Measurements from ENCODE around the gene TMEM18.

The TMEM18 gene

GRCh38 chr2:637804-638203 is 39.4 kb downstream of the TMEM18 start:
- H2BK5ac ChIP-seq (ENCODE audit: low read length): no peak overlapping the region
- H3K56ac ChIP-seq (ENCODE audit: low read length): no peak overlapping the region
- H3K9ac ChIP-seq (ENCODE audit: low read length): no peak overlapping the region
- no peak overlapping the region for H3K23ac ChIP-seq (ENCODE audit: low read length)
- no peaks in the 10 kb centered on the region for H3K79me2 ChIP-seq (ENCODE audit: control insufficient read depth, insufficient read depth, low read length)
- no peak overlapping the region for H3K4ac ChIP-seq (ENCODE audit: low read depth, low read length)
- H3K27me3 ChIP-seq (ENCODE audit: insufficient read depth, low read length, poor library complexity): no peaks in the 10 kb centered on the region
- no peak overlapping the region for H3K27ac ChIP-seq (ENCODE audit: low read depth, low read length)
- DNase-seq: no peak
- H3K4me2 ChIP-seq (ENCODE audit: low read length): no peak overlapping the region
- no CpG with 5 or more reads among the region's 7 CpGs for WGBS (ENCODE audit: extremely low coverage, insufficient coverage, low lambda C conversion rate)
- no peaks in the 10 kb centered on the region for H3K79me1 ChIP-seq (ENCODE audit: low read length)
- H2AK5ac ChIP-seq (ENCODE audit: low read length): no peak overlapping the region
- no peak overlapping the region for H4K5ac ChIP-seq (ENCODE audit: low read length)
- H2BK120ac ChIP-seq (ENCODE audit: low read depth, low read length): no peak overlapping the region
- no peaks in the 10 kb centered on the region for H3K4me1 ChIP-seq (ENCODE audit: control insufficient read depth, low read depth, low read length)
- H3K36me3 ChIP-seq (ENCODE audit: control insufficient read depth, insufficient read depth, low read length): no peaks in the 10 kb centered on the region
- no peak overlapping the region for H3K4me3 ChIP-seq (ENCODE audit: low read length)
- no peak overlapping the region for H4K8ac ChIP-seq (ENCODE audit: low read depth, low read length)
- no peak overlapping the region for H3K18ac ChIP-seq (ENCODE audit: low read length)
- no peak overlapping the region for H2BK15ac ChIP-seq (replicated peaks; ENCODE audit: low read depth)

DNA sequence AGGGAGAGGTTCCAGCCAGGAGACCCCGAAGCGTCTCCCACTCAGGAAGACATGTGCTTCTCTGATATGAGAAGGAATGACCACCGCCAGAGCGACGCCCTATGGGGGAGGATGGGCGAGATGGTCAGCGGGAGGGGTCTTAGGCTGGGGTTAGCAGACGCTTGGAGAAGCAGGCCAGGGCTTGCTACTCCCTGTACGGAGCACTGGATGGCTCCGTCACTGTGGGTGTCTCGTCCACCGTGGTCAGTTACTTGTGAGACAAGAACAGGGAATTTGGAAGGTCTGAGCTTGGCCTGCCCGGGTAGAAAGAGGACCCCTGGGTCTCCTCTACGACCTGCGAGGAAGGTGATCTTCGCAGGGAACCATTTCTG is 39.8 kb downstream of the TMEM18 start:
- Histone ChIP-seq H3K4ac (ENCODE audit: low read depth, low read length) (no peak overlapping the region), H2AK5ac (ENCODE audit: low read length) (no peak overlapping the region), H3K4me1 (ENCODE audit: control insufficient read depth, low read depth, low read length) (no peaks in the 10 kb centered on the region), H3K18ac (ENCODE audit: low read length) (no peak overlapping the region), H2BK15ac (replicated peaks; ENCODE audit: low read depth) (no peak overlapping the region), H4K8ac (ENCODE audit: low read depth, low read length) (no peak overlapping the region), H3K4me2 (ENCODE audit: low read length) (no peak overlapping the region), H2BK5ac (ENCODE audit: low read length) (no peak overlapping the region), H3K27me3 (ENCODE audit: insufficient read depth, low read length, poor library complexity) (no peaks in the 10 kb centered on the region), H3K79me1 (ENCODE audit: low read length) (no peaks in the 10 kb centered on the region), H3K4me3 (ENCODE audit: low read length) (no peak overlapping the region), H3K9ac (ENCODE audit: low read length) (no peak overlapping the region), H3K56ac (ENCODE audit: low read length) (no peak overlapping the region), H3K79me2 (ENCODE audit: control insufficient read depth, insufficient read depth, low read length) (no peaks in the 10 kb centered on the region), H2BK120ac (ENCODE audit: low read depth, low read length) (no peak overlapping the region), H3K27ac (ENCODE audit: low read depth, low read length) (no peak overlapping the region), H4K5ac (ENCODE audit: low read length) (no peak overlapping the region), H3K36me3 (ENCODE audit: control insufficient read depth, insufficient read depth, low read length) (no peaks in the 10 kb centered on the region), H3K23ac (ENCODE audit: low read length) (no peak overlapping the region)
- no peak for DNase-seq
- no CpG with 5 or more reads among the region's 16 CpGs for WGBS (ENCODE audit: extremely low coverage, insufficient coverage, low lambda C conversion rate)

DNA sequence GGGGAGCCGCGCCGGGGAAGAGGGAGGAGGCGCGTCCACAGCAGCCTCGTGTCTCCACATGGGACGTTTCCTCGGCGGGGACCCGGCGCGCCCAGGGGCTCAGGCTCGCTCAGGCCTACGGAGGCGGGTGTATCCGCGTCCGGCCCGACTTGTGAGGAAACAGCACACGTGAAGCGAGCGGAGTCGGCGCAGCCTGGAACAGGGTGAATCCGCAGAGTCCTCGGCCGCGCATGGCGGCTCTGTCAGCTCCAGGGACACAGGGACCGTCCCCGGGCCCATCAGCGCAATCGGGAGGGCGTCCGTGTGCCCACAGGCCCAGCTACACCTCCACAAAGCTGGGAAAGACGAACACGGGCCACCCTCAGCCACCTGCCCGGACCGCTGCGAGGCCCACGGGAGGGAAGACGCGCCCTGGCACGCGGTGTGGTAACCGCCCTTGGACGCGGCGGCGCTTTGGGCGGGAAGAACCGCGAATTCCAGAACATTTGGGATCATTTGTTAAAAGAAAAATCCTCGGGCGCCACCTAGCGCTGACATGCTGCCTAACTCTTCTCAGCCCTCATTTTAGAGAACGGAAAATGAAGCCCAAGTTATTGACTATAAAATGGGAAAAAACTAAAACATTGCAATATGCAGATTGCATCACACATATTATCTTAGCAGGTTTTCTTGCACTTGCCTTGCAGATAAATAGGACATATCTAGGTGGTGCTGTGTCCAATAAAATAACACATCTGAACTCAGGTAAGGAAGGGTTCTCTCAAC is 40.4 kb downstream of the TMEM18 start:
- no peaks in the 10 kb centered on the region for H3K79me1 ChIP-seq (ENCODE audit: low read length)
- DNase-seq: peak; percentile 79
- no peak overlapping the region for H2BK15ac ChIP-seq (replicated peaks; ENCODE audit: low read depth)

GRCh38 chr2:635687-636621 is 41.3 kb downstream of the TMEM18 start:
- Histone ChIP-seq H2BK120ac (ENCODE audit: low read depth, low read length) (no peak overlapping the region), H3K79me1 (ENCODE audit: low read length) (no peaks in the 10 kb centered on the region), H3K4ac (ENCODE audit: low read depth, low read length) (no peak overlapping the region), H3K36me3 (ENCODE audit: control insufficient read depth, insufficient read depth, low read length) (no peaks in the 10 kb centered on the region), H3K18ac (ENCODE audit: low read length) (no peak overlapping the region), H2BK5ac (ENCODE audit: low read length) (no peak overlapping the region), H2BK15ac (replicated peaks; ENCODE audit: low read depth) (no peak overlapping the region), H4K8ac (ENCODE audit: low read depth, low read length) (no peak overlapping the region), H3K23ac (ENCODE audit: low read length) (no peak overlapping the region), H3K4me1 (ENCODE audit: control insufficient read depth, low read depth, low read length) (no peaks in the 10 kb centered on the region), H3K9ac (ENCODE audit: low read length) (no peak overlapping the region), H3K27ac (ENCODE audit: low read depth, low read length) (no peak overlapping the region), H3K27me3 (ENCODE audit: insufficient read depth, low read length, poor library complexity) (no peaks in the 10 kb centered on the region), H4K5ac (ENCODE audit: low read length) (no peak overlapping the region), H2AK5ac (ENCODE audit: low read length) (no peak overlapping the region), H3K56ac (ENCODE audit: low read length) (no peak overlapping the region), H3K4me2 (ENCODE audit: low read length) (no peak overlapping the region), H3K4me3 (ENCODE audit: low read length) (no peak overlapping the region), H3K79me2 (ENCODE audit: control insufficient read depth, insufficient read depth, low read length) (no peaks in the 10 kb centered on the region)
- no CpG with 5 or more reads among the region's 57 CpGs for WGBS (ENCODE audit: extremely low coverage, insufficient coverage, low lambda C conversion rate)
- no peak for DNase-seq

More for the DNA sequence above, 40.4 kb downstream of the TMEM18 start:
- no peak overlapping the region for H2AK5ac ChIP-seq (ENCODE audit: low read length)
- H4K8ac ChIP-seq (ENCODE audit: low read depth, low read length): no peak overlapping the region
- H3K18ac ChIP-seq (ENCODE audit: low read length): no peak overlapping the region
- H2BK5ac ChIP-seq (ENCODE audit: low read length): no peak overlapping the region
- H3K4me3 ChIP-seq (ENCODE audit: low read length): no peak overlapping the region
- H4K5ac ChIP-seq (ENCODE audit: low read length): no peak overlapping the region
- H3K27me3 ChIP-seq (ENCODE audit: insufficient read depth, low read length, poor library complexity): no peaks in the 10 kb centered on the region
- no peak overlapping the region for H3K56ac ChIP-seq (ENCODE audit: low read length)
- no peak overlapping the region for H3K4ac ChIP-seq (ENCODE audit: low read depth, low read length)
- no CpG with 5 or more reads among the region's 57 CpGs for WGBS (ENCODE audit: extremely low coverage, insufficient coverage, low lambda C conversion rate)
- no peaks in the 10 kb centered on the region for H3K4me1 ChIP-seq (ENCODE audit: control insufficient read depth, low read depth, low read length)
- H3K27ac ChIP-seq (ENCODE audit: low read depth, low read length): no peak overlapping the region
- no peak overlapping the region for H2BK120ac ChIP-seq (ENCODE audit: low read depth, low read length)
- H3K79me2 ChIP-seq (ENCODE audit: control insufficient read depth, insufficient read depth, low read length): no peaks in the 10 kb centered on the region
- no peak overlapping the region for H3K9ac ChIP-seq (ENCODE audit: low read length)
- no peaks in the 10 kb centered on the region for H3K36me3 ChIP-seq (ENCODE audit: control insufficient read depth, insufficient read depth, low read length)
- no peak overlapping the region for H3K4me2 ChIP-seq (ENCODE audit: low read length)
- no peak overlapping the region for H3K23ac ChIP-seq (ENCODE audit: low read length)

- Histone ChIP-seq H4K8ac (ENCODE audit: low read depth, low read length) (no peak overlapping the region), H3K4ac (ENCODE audit: low read depth, low read length) (no peak overlapping the region), H3K27ac (ENCODE audit: low read depth, low read length) (no peak overlapping the region), H3K79me2 (ENCODE audit: control insufficient read depth, insufficient read depth, low read length) (no peaks in the 10 kb centered on the region), H3K56ac (ENCODE audit: low read length) (no peak overlapping the region), H3K4me1 (ENCODE audit: control insufficient read depth, low read depth, low read length) (no peaks in the 10 kb centered on the region), H3K23ac (ENCODE audit: low read length) (no peak overlapping the region), H3K18ac (ENCODE audit: low read length) (no peak overlapping the region), H2BK120ac (ENCODE audit: low read depth, low read length) (no peak overlapping the region), H4K5ac (ENCODE audit: low read length) (no peak overlapping the region), H3K9ac (ENCODE audit: low read length) (no peak overlapping the region), H3K27me3 (ENCODE audit: insufficient read depth, low read length, poor library complexity) (no peaks in the 10 kb centered on the region), H3K4me3 (ENCODE audit: low read length) (no peak overlapping the region), H3K79me1 (ENCODE audit: low read length) (no peaks in the 10 kb centered on the region), H2AK5ac (ENCODE audit: low read length) (no peak overlapping the region), H2BK15ac (replicated peaks; ENCODE audit: low read depth) (no peak overlapping the region), H3K4me2 (ENCODE audit: low read length) (no peak overlapping the region), H3K36me3 (ENCODE audit: control insufficient read depth, insufficient read depth, low read length) (no peaks in the 10 kb centered on the region), H2BK5ac (ENCODE audit: low read length) (no peak overlapping the region)
- peak; percentile 10 for DNase-seq
- no CpG with 5 or more reads among the region's 16 CpGs for WGBS (ENCODE audit: extremely low coverage, insufficient coverage, low lambda C conversion rate)
Observed at GRCh38 chr2:634636-635388, 42.4 kb downstream of the TMEM18 start.
